ENCODE measurements around the gene SMARCC1.

SMARCC1 gene

DNA sequence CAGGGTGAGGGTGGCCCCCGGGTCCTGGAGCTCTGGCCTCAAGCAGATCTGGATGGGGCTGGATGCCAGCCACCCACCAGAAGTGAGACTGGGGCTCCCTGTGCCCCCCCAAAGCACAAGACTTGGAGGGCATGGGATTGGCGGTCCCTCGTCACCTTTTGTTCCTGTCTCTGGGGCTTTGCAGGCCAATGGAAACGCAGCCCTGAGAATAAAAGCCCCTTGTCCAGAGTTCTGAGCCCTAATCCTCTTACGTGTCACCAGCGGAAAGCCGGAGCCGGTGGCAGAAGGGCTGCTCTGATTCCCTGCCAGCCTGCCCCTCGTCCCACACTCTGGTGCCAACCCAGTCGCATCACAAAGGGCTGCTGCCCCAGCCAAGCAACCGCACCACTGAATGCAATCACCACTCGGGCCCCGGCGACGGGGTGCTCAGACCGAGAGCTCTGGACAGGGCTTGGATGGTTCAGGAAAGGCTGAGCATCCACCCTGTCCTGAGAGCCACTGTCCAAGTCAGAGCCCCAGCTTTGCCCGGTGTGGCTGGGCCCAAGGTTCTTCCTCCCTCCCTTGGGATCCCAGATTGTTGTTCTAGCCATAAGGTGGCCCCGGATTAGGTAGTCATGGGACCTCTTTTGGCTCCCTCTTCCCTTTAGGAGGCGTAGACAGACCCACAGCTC, 245.3 kb downstream of the SMARCC1 start:
- DNase-seq, result no peak

Data from GOT3 (cell line).